K562 (cell line): ENCODE results near the gene SRRD. TPM values are rescaled to one million over a fixed set of nuclear protein-coding genes. Genes with fewer than 3 reads are reported as not detected.

ENCODE experiments used
- ATF1 ChIP-seq, 2 experiments: fragments of 450-650 bp in 1 of 2; IDR thresholded peaks; 2 replicates each; pipeline ENCODE4 v1.6.1; 2016; ENCODE audit warnings: missing compliant biosample characterization in 1 of 2, missing genetic modification characterization in 1 of 2
- CCNT2 ChIP-seq: IDR thresholded peaks from 2 replicates; pipeline ENCODE4 v1.6.1; 2011; ENCODE audit warnings: borderline replicate concordance, low read depth, mild to moderate bottlenecking, moderate library complexity, mixed read lengths, low read length; ENCODE audit not compliant: insufficient read length; ENCODE audit errors: extremely low read depth
- CXXC5 ChIP-seq: fragments of 250-450 bp; sonication (Bioruptor Pico); IDR thresholded peaks from 2 replicates; pipeline ENCODE4 v1.8.0; 2022; ENCODE audit warnings: inconsistent platforms, mild to moderate bottlenecking, moderate library complexity
- GATAD2A ChIP-seq: fragments of 450-650 bp; IDR thresholded peaks from 2 replicates; pipeline ENCODE4 v1.6.1; 2017
- HDAC6 ChIP-seq: IDR thresholded peaks from 2 replicates; pipeline ENCODE4 v1.6.1; 2012; ENCODE audit warnings: low read depth, mild to moderate bottlenecking, control low read depth, inconsistent platforms, low read length, moderate library complexity
- HES1 ChIP-seq: fragments of 450-650 bp; IDR thresholded peaks from 2 replicates; pipeline ENCODE4 v1.6.1; 2016; ENCODE audit warnings: low read depth, mild to moderate bottlenecking, moderate library complexity
- MED1 ChIP-seq: sonication (generic); formaldehyde crosslinking; IDR thresholded peaks from 2 replicates; pipeline ENCODE4 v1.8.1; 2023; ENCODE audit warnings: missing genetic modification reagents, borderline replicate concordance
- MEF2D ChIP-seq: conservative IDR thresholded peaks from 2 replicates; pipeline ENCODE4 v1.6.1; 2016; ENCODE audit warnings: low read depth, missing genetic modification characterization, missing compliant biosample characterization
- MTA3 ChIP-seq: fragments of 450-650 bp; formaldehyde crosslinking; IDR thresholded peaks from 2 replicates; pipeline ENCODE4 v1.6.1; 2017; ENCODE audit warnings: mild to moderate bottlenecking, borderline replicate concordance
- RBM14 ChIP-seq: fragments of 200-400 bp; formaldehyde crosslinking; IDR thresholded peaks from 2 replicates; pipeline ENCODE4 v1.6.1; 2018; ENCODE audit warnings: low read depth, mild to moderate bottlenecking, low read length, moderate library complexity, borderline replicate concordance; ENCODE audit not compliant: insufficient read depth
- STAG1 ChIP-seq: sonication (generic); formaldehyde crosslinking; IDR thresholded peaks from 2 replicates; pipeline ENCODE4 v1.5.0; 2020; ENCODE audit warnings: missing genetic modification reagents, borderline replicate concordance
- TOE1 ChIP-seq, 2 experiments: fragments of 450-650 bp in 1 of 2; sonication (generic) in 1 of 2; formaldehyde crosslinking in 1 of 2; IDR thresholded peaks; 2 replicates each; pipeline versions ENCODE4 v1.7.1 to v1.8.0; 2016 to 2022; ENCODE audit warnings: borderline replicate concordance in 2 of 2, mild to moderate bottlenecking in 2 of 2, antibody characterized with exemption in 1 of 2, inconsistent platforms in 1 of 2, low read depth in 1 of 2, missing genetic modification reagents in 1 of 2, moderate library complexity in 1 of 2
- TSC22D4 ChIP-seq: fragments of 450-650 bp; IDR thresholded peaks from 2 replicates; pipeline ENCODE4 v1.6.1; 2016; ENCODE audit warnings: missing genetic modification characterization, missing biosample characterization, control low read depth
- VEZF1 ChIP-seq: fragments of 200-800 bp; sonication (Bioruptor generic); IDR thresholded peaks from 2 replicates; pipeline ENCODE4 v1.6.1; 2017; ENCODE audit warnings: missing genetic modification characterization, missing compliant biosample characterization
- ZBTB1 ChIP-seq: sonication (generic); formaldehyde crosslinking; IDR thresholded peaks from 2 replicates; pipeline ENCODE4 v1.8.1; 2023; ENCODE audit warnings: missing genetic modification reagents, low read depth, mild to moderate bottlenecking, borderline replicate concordance
- ZBTB12 ChIP-seq: fragments of 250-450 bp; sonication (Bioruptor Pico); IDR thresholded peaks from 2 replicates; pipeline ENCODE4 v1.4.0; 2020
- ZNF277 ChIP-seq: fragments of 250-450 bp; sonication (Bioruptor Pico); IDR thresholded peaks from 2 replicates; pipeline ENCODE4 v1.8.0; 2022; ENCODE audit warnings: inconsistent platforms, mild to moderate bottlenecking, moderate library complexity, borderline replicate concordance
- ZNF280B ChIP-seq: fragments of 250-450 bp; sonication (Bioruptor Pico); IDR thresholded peaks from 2 replicates; pipeline ENCODE4 v1.5.1; 2021; ENCODE audit warnings: mild to moderate bottlenecking
- ZNF766 ChIP-seq: fragments of 200-800 bp; sonication (Bioruptor generic); conservative IDR thresholded peaks from 2 replicates; pipeline ENCODE4 v1.6.1; 2016; ENCODE audit warnings: missing genetic modification characterization, missing compliant biosample characterization
- polyA plus RNA-seq, 8 experiments: library from polyadenylated mRNA; depleted of rRNA in 4 of 8; stranded (reverse) in 5 of 8; unstranded in 3 of 8; fragments of >200 nt; fragmentation: Nextera tagmentation in 2 of 8; fragmentation: Illumina TruSeq in 1 of 8; extraction: Ambion mirVana in 2 of 8; extraction: Trizol in 1 of 8; gene quantifications; 2 replicates each; pipeline versions ENCODE4 v1.2.1 to v1.2.3, GENCODE V29; 2011 to 2014; ENCODE audit warnings: inconsistent platforms in 1 of 8, missing spikeins in 1 of 8
- total RNA-seq, 7 experiments: library from RNA; depleted of rRNA in 6 of 7; stranded (reverse); fragments of >200 nt in 6 of 7; fragmentation: Illumina TruSeq in 2 of 7; extraction: Trizol in 2 of 7; gene quantifications; 2 replicates each; pipeline versions ENCODE4 v1.2.1 to v1.2.3, GENCODE V29; 2011 to 2021; ENCODE audit warnings: low replicate concordance in 1 of 7

The SRRD gene
- total and polyA plus RNA-seq, 9 of the 15 experiments (the other 6 are each of a cell fraction or from before 2014, with no cell fraction given): 4.9 to 59.4 (median 34.4) TPM

- TF ChIP-seq CCNT2 (peak; percentile 81), ZBTB12 (peak; percentile 98), HDAC6 (no peak), GATAD2A (no peak), TOE1 (IDR thresholded peaks at IDR 0.05; ENCODE audit: borderline replicate concordance) (peak; percentile 69), TOE1 (CRISPR knock-in tag; IDR thresholded peaks at IDR 0.05; ENCODE audit: borderline replicate concordance, low read depth) (no peak), CXXC5 (CRISPR knock-in tag) (peak; percentile 86), ZNF766 (0 out of 2 replicates have a peak, but pooled peaks have one; percentile 30), TSC22D4 (tag) (no peak), ZNF280B (CRISPR knock-in tag) (no peak), HES1 (no peak), MTA3 (0 out of 2 replicates have a peak, but pooled peaks have one; percentile 30), VEZF1 (CRISPR knock-in tag) (peak; percentile 93), STAG1 (CRISPR knock-in tag) (no peak), ATF1 (CRISPR knock-in tag; IDR thresholded peaks at IDR 0.05) (peak; percentile 98), ATF1 (tag; IDR thresholded peaks at IDR 0.05) (peak; percentile 99), MED1 (CRISPR knock-in tag) (peak; percentile 56; the same call in 1 of the 2 replicates), ZBTB1 (CRISPR knock-in tag) (no peak), ZNF277 (CRISPR knock-in tag) (no peak), RBM14 (no peak), MEF2D (tag) (no peak)
Observed at GRCh38 chr22:26483439-26484359, at the start of gene SRRD, which contains the start of gene HPS4 (continued).
